ENCODE results near the gene SDK1.

DNA sequence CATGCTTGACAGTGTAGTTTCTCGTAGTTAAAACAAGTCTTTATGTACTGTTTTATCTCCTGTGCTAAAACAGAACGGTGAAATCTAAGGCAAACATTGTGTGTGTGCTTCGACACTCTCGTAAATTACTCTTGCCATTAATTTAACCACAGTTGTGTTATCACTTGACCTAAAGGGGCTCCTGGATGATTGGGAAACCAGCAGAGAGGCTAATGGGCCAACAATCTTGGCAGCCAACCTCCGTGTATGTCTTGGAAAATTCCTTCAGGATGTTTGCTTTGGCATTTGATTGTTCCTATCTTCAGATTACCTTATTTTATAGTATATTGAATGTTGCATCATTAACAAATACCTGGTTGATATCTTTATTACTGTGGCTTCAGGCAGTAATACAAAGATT is 409.5 kb downstream of the SDK1 start:
- TF ChIP-seq, protein P1, sequence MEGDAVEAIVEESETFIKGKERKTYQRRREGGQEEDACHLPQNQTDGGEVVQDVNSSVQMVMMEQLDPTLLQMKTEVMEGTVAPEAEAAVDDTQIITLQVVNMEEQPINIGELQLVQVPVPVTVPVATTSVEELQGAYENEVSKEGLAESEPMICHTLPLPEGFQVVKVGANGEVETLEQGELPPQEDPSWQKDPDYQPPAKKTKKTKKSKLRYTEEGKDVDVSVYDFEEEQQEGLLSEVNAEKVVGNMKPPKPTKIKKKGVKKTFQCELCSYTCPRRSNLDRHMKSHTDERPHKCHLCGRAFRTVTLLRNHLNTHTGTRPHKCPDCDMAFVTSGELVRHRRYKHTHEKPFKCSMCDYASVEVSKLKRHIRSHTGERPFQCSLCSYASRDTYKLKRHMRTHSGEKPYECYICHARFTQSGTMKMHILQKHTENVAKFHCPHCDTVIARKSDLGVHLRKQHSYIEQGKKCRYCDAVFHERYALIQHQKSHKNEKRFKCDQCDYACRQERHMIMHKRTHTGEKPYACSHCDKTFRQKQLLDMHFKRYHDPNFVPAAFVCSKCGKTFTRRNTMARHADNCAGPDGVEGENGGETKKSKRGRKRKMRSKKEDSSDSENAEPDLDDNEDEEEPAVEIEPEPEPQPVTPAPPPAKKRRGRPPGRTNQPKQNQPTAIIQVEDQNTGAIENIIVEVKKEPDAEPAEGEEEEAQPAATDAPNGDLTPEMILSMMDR (IDR thresholded peaks at IDR 0.05): no peak
- TF ChIP-seq POLR2A (IDR thresholded peaks at IDR 0.05): no peak

Data from uterus (tissue), 2 donors.